ENCODE data around the gene TMED4.

The TMED4 gene

DNA sequence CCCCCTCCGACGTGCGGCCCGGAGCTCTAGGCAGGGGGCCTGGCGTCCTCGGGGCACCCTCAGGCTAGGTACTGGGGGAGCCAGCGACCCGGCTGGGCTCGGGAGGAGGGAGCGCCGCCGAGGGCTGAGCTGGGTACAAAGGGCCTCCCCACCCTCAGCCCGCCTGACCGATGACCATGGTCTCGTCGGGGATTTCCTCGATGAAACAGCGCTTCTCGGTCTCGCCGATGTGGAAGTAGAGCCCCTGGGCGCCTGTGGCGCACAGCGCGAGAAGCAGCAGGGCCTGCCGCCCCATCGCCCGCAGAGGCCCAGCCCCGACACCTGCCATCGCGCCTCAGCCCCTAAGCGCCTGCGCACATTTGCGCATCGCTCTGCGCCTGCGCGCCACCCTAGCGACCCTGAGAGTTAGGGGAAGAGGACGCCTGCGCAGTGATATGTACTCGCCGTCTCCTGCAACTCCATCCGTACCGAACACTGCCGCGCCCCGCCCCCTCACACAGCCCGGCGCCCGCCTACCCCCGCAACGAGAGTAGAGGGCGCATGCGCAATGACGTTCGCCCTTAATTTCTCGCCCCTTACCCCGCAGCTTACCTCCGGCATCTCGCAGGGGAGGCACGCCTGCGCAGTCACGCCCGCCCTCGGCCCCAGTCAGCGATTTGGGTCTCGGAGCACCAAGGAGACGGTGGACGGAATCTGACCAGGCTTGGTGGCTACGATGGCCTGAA, at the start of gene TMED4:
TMED4 (minus strand) TSS at position 353 of the 725 bp plus-strand sequence; CDS start at position 328, 25 bp downstream.
- peak; percentile 95 for DNase-seq

DNA sequence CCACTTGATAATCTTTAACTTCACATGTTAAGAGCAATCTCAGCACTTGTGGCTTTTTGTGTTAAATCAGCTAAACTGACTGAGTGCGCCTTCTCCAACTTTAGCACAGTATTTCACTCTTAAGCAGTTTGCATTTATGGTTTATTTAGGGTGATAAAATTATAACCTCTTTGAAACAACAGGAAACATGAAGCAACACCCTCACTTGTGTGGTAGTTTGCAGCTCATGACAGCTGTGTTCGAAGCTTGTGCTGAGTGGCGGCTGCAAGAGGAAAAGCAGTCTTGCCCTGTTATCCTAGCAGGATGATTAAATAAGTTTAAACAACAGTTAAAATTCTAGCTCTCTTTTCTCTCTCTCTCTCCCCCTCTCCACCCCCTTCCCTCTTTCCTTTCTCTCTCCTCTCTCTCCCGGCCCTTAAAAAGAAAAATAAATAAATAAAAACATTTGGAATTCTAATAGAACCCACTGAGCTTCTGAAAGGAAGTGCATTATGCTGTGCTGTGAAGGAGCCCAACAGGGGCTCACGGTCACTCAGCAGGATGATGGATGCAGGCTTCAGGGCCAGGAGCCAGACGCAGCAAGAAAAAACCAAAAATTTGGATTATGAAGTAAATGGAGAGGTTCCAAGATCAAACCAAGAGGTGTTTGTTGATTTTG, 49.6 kb upstream of the TMED4 start:
- no peak for DNase-seq

DNA sequence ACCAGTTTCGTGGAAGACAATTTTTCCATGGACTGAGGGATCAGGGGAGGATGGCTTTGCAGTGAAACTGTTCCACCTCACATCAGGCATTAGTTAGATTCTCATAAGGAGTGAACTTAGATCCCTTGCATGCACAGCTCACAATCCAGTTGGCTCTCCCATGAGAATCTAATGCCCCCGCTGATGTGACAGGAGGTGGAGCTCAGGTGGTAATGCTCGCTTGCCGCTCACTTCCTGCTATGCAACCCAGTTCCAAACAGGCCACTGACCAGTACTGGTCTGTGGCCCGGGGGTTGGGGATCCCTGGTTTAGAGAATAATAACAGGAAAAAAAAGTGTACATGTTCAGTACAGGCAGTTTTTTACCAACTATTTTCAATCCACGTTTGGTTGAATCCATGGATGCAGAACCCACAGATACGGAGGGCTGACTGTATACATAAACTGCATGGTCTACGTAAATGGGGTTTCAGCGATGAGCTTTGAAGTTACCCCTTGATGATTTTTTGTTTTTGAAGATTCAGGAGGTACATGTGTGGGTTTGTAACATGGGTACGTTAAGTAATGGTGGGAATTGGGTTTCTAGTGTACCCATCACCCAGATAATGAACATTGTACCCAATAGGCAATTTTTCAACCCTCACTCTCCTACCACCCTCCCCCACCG, 48.9 kb upstream of the TMED4 start:
- DNase-seq = no peak

DNA sequence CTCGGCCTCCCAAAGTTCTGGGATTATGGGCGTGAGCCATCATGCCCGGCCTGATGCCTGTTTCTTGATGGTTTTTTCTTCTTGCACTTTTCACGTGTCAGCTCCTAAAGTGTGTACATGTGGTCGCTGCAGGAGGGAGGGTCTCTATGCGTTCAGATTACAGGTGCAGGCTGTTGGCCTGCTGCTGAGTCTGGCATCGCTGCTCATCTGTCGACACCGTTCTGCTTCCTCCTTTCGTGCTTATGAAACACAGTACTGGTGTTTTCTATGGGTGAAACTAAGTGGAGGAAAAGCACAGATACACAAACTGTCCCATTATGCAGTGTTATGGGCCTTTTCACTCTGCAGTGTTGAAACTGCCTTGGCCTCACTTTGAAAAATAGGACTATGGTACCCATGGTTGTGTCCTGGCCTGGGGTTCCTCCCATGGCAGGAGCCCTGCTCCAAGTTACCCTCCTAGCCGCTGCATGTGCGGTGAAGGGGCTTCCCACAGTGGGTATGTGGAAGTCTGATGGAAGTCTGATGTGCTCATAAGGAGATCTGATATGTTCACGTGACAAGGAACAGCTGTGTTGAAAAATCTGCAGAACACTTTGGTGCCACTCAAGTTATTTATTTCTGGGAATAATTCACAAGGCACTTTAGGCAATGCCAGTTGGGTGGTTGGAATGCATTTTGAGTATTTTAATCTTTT, 47.9 kb upstream of the TMED4 start:
- no peak for DNase-seq

DNA sequence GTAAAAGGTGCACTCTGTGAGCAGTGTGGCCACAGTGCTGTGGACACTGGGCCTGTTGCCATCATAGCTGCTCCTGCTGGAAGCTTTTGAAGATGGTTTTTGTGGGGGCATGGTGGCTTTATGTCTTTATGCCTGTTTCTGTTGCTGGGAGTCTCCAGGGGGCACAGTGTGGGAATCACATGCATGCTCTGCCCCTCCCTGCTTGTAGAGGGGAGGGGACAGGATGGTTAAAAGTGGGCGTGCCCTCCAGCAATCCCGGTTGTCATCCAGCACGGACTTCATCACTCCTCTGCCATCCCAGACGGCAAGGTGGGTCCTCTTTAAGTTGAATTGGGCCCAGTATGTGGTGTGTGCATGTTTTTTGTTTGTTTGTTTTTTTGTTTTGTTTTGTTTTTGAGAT, 44.6 kb upstream of the TMED4 start:
- DNase-seq = no peak

DNA sequence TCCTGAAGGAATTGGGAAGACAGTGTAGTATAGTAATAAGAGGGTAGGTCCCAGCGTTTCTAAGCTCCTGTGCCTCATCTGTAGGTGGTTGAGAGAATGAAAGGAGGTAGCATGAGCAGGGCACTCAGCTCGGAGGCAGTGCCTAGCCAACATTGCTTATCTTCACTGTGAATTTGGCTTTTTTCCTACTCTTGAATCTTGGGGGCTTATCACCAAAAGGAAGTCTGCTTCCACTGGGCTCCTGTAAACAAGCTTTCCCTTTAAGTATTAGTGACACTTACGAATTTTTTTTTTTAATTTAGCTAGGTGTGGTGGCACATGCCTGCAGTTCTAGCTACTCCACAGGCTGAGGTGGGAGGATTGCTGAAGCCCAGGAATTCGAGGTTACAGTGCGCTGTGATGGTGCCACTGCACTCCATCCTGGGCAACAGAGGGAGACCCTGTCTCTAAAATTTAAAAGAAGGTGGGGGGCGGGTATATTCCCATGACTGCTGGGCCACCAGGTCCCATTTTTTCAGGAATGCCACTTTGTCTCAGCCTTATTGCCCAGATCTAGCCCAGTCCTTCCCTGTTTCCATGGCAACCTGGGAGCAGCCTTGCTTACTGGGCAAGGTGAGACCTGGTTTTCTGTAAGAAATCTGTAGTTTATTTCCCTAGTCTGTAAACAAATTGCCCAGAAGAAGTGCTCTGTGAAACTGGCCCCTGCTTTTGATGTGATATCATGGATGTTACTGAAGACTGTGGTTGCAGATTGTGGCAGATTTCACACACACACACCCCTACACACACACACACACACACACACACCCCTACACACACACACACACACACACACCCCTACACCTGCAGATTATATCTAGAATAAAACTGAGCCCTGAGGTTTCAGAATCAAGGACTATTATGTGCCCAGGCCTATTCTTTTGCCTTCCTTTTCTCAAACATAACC, 43.8 kb upstream of the TMED4 start:
- DNase-seq = no peak

DNA sequence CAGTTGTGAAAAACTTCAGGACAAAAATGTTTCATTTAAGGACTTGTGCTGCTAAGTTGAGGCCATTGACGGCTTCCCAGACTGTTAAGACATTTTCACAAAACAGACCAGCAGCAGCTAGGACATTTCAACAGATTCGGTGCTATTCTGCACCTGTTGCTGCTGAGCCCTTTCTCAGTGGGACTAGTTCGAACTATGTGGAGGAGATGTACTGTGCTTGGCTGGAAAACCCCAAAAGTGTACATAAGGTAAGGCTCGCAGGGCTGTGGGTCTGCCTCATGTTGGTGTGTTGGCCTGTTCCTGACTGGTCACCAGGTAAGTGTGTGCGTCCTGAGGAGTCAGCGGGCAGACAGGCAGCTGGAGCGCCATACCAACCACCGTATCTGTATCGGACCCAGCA, 42.3 kb upstream of the TMED4 start:
- no peak for DNase-seq

DNA sequence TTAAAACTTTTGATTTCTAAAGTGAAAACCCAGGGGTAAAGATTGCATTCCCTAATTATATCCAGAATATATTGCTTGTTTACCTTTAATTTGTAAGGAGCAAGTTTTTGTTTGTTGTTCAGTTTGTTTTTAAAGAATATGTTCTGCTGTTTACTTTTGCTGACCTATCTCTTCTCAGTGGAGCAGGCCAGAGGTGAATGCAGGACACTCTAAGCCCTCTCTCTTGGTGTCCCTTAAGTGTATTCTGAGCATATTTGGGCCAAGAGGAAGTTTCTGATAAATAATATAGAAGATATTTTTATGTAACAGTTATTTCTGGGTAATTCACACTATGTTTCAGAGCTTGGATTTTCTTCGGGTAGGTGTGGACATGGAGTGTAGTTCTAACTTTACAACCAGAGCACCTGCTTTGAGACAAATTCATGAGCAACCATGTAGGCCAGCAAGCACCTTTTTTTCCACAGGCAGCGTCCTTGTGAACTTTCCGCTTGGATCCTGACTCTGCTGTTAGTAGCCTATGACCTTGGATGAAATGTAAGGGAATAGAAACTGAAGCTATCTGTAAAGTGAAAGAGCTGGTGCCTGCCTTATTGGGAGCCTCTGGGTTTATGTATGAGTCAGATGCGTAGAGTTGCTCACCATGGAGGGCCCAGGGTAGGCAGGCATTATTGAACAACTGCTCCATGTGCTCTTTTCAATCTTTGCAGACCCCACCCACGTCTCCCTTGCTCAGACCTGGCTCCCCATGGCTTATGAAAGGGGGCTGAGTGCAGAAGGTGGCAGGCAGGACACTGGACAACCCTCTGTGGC, 40.5 kb upstream of the TMED4 start:
- DNase-seq = no peak

DNA sequence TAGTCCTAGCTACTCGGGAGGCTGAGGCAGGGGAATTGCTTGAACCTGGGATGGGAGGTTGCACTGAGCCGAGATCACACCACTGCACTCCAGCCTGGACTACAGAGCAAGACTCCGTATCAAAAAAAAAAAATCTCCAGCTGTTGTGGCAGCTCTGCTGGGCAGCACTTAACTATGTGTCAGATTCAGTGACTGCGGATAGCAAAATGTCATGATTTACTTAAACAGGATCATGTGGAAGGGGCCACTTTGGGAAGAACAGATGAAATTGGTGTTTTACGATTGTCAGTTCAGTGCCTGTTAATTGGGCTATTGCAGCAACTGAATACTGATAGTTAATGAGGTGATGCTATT, 39.7 kb upstream of the TMED4 start:
- DNase-seq = no peak

DNA sequence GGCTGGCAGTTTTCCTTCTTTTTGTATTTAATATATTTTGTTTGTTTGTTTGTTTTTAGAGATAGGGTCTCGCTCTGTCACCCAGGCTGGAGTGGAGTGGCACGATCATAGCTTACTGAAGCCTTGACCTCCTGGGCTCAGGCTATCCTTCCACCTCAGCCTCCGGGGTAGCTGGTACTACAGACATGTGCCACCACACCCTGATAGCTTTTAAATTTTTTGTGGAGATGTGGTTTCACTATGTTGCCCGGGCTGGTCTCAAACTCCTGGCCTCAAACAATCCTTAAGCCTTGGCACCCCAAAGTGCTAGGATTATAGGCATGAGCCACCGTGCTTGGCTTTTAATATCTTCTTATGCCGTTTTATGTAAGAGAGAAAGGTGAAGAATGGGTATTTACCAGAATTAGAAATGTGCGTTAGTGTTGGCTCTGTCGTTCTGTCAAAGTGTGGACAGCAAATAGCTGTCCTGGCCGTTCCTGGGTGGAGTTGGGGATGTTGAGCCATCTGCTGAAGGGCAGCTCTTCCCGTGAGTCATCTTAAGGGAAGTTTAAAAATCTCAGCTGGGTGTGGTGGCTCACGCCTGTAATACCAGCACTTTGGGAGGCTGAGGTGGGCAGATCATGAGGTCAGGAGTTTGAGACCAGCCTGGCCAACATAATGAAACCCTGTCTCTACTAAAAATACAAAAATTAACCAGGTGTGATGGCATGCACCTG, 39.2 kb upstream of the TMED4 start:
- DNase-seq = no peak

DNA sequence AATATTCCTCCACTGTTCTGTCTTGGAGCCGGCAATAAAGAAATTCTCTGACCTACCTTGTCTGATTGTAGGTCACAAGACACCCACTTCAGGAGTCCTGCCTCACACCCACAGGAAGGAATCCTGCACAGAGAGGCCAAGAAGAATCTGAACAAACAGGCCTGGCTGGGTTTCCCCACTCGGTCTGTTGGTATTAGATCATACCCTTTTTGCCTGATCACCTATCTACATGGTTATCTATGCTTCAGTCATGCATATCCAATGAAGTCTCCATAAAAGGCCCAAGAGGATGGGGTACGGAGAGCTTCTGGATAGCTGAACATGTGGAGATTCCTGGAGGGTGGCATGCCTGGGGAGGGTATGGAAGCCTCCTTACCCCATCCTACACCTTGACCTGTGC, 36.7 kb upstream of the TMED4 start:
- DNase-seq = no peak

DNA sequence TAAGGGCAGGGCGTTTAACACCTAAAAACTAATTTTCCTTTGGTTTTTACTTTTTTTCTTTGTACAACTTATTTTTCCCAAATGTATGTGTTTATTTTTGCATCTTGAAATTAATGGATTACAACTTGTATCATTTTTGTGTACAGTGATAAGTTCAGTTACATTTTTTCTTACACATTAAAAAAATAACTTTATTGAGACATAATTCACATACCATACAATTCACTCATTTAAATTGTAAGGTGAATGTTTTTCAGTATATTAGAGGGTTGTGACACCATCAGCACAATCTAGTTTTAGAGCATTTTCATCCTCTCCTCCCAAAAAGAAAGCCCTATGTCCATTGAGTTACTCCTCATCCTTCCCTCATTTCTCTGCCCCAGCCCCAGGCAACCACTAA, 36.0 kb upstream of the TMED4 start:
- no peak for DNase-seq

DNA sequence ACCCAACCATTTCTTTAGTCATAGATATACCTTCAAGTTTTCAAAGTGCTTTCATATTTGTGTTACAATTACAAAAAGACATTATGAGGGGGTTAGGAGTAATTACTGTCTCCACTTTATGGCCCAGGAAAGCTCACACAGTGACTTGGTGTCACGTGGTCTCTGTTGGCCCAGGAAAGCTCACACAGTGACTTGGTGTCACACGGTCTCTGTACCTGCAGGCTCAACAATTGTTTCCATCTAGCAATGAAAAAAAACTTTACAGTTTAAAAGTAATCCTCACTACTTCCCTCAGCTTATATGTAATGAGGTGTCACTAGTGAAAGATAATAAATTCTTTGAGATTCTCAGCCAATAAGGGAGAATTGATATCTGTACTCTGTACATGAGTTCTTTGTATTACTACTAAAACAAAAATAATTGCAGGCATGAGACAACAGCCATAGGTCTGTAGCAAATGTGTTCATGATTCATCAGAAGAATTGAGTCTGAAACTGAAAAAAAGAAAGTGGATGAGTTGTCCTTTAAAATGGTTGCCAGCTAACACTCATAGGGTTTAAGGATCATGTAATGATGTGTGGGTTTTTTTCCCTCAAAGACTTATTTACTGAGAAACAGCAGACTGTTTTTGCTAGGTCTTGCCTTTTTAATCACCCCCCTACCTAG, 35.3 kb upstream of the TMED4 start:
- DNase-seq = no peak

DNA sequence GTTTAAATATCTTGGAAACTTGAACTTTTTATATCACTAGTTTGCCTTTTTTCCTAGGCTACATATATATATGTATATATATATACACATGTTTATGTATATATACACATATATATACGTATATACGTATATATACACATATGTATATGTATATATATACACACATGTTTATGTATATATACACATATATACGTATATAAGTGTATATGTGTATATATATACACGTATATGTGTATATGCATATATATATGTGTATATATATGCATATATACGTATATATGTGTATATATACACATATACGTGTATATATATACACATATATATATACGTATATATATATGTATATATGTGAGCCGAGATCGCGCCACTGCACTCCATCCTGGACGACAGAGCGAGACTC, 34.5 kb upstream of the TMED4 start:
- no peak for DNase-seq

DNA sequence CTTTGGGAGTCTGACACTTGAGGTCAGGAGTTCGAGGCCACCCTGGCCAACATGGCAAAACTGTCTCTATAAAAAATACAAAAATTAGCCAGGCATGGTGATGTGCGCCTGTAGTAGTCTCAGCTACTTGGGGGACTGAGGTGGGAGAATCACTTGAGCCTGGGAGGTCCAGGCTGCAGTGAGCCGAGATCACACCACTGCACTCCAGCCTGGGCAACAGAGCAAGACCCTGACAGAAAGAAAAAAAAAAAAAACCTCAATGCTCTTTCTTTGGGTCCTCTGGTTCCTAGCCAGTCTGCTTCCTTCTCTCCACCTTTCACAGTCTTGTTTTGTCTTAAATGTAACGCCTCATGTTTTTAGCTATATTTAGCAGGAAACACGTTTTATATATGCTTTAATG, 33.8 kb upstream of the TMED4 start:
- DNase-seq = no peak

DNA sequence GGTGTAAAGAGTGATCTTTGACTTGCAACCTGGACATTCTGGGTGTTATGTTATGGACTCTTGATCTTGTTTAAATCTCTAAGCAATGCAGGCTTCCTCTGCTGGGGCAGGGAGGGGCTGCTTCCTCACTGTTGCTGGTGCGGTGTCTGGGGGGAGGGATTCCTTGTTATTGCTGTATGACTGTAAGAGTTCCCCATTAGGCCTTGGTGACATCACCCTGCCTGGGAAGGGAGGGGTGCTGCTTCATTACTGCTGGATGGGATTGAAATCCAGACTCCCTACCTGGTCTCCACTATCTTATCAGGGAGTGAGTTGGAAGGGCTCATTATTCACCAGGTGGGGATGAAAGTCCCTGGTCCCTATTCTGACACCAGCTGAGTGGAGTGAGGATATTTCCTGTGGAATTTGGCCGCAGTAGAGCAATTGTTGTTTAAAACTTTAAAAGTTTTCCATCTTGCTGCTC, 33.1 kb upstream of the TMED4 start:
- DNase-seq = no peak

DNA sequence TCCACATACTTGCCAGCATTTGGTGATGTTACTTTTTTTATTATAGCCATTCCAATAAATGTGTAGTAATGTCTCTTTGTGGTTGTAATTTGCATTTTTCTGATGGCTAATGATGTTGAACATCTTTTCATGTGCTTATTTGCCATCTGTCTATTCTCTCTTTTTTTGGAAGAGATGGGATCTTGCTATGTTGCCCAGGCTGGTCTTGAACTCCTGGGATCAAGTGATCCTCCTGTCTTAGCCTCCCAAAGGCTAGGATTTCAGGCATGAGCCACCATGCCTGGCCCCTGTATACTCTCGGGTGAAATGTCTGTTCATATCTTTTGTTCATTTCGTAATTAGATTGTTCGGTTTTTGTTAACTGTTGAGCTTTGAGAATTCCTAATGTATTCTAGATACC, 27.8 kb upstream of the TMED4 start:
- no peak for DNase-seq

DNA sequence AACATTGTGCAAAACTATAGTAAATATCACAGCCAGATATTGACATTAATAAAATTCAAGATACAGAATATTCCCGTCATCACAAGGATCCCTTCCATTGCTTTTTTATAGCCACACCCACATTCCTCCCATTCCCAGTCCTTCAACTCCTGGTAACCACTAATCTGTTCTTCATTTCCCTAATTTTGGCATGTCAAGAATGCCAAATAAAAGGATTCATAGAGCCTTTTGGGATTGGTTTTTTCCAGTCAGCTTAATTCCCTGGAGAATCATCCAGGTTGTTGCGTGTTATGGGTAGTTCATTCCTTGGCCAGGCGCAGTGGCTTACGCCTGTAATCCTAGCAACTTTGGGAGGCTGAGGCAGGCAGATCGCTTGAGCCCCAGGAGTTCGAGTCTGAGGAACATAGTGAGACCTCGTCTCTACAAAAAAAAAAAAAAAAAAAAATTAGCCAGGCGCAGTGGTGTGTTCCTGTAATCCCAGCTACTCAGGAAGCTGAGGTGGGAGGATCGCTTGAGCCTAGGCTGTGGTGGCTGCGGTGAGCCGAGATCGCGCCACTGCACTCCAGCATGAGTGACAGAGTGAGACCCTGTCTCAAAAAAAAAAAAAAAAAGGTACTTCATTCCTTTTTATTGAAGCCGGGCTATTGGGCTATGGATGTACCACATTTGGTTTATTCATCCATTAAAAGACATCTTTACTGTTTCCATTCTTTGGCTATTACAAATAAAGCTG, 27.1 kb upstream of the TMED4 start:
- DNase-seq = no peak
